Suprapubic skin (tissue), 4 donors: Measurements from ENCODE around the gene NHSL1. TPM values are rescaled to one million over a fixed set of nuclear protein-coding genes. Genes with fewer than 3 reads are reported as not detected.

Experiments used
- DNase-seq, 2 donors: peaks; one replicate each; pipeline ENCODE4 v3.0.0-alpha.2; 2019; ENCODE audit warnings: low spot score in 2 of 2
- H3K27ac ChIP-seq: fragments of 200-600 bp; sonication (generic); one replicate; pipeline ENCODE4 v1.5.1; 2019
- H3K27me3 ChIP-seq: fragments of 200-600 bp; sonication (generic); one replicate; pipeline ENCODE4 v1.5.1; 2019
- H3K36me3 ChIP-seq: fragments of 200-600 bp; sonication (generic); one replicate; pipeline ENCODE4 v1.5.1; 2019
- H3K4me1 ChIP-seq: fragments of 200-600 bp; sonication (generic); one replicate; pipeline ENCODE4 v1.5.1; 2019
- H3K4me3 ChIP-seq: fragments of 200-600 bp; sonication (generic); one replicate; pipeline ENCODE4 v1.5.1; 2019; ENCODE audit warnings: mild to moderate bottlenecking
- H3K9me3 ChIP-seq: fragments of 200-600 bp; sonication (generic); one replicate; pipeline ENCODE4 v1.5.1; 2019
- CTCF ChIP-seq, 2 donors: fragments of 200-600 bp in 1 of 2; fragments of 450-650 bp in 1 of 2; sonication (generic) in 1 of 2; IDR thresholded peaks; one replicate each; pipeline ENCODE4 v1.5.1; 2016 to 2019; ENCODE audit warnings: antibody characterized with exemption in 2 of 2, mild to moderate bottlenecking in 1 of 2, moderate library complexity in 1 of 2
- EP300 ChIP-seq: sonication (generic); formaldehyde crosslinking; IDR thresholded peaks from one replicate; pipeline ENCODE4 v1.6.1; 2017; ENCODE audit warnings: antibody characterized with exemption
- POLR2A ChIP-seq, 2 donors: fragments of 450-650 bp; IDR thresholded peaks; one replicate each; pipeline ENCODE4 v1.6.1; 2017; ENCODE audit warnings: antibody characterized with exemption in 2 of 2, mild to moderate bottlenecking in 2 of 2, moderate library complexity in 2 of 2
- POLR2AphosphoS5 ChIP-seq, 3 donors: sonication (generic); formaldehyde crosslinking; IDR thresholded peaks; one replicate each; pipeline ENCODE4 v1.6.1; 2017; ENCODE audit warnings: antibody characterized with exemption in 3 of 3
- WGBS: methylation state at CpG from one replicate; pipeline ENCODE4 v1.1.5; 2018; 5-methylcytosine and 5-hydroxymethylcytosine counted together
- total RNA-seq, 4 donors: library from RNA; depleted of rRNA; stranded (reverse); fragments of >200 nt; gene quantifications; one replicate each; pipeline ENCODE4 v1.1.0, GENCODE V29; 2016

Gene NHSL1
- total RNA-seq, 4 donors from 2014 or later, result 62.6 to 105 (median 79.8) TPM

- Histone ChIP-seq H3K4me3 (peak overlapping the region; percentile 91), H3K9me3 (no peaks in the 10 kb centered on the region), H3K36me3 (peaks cover 21% of the 10 kb centered on the region), H3K27ac (no peak overlapping the region), H3K27me3 (no peaks in the 10 kb centered on the region), H3K4me1 (peaks cover 19% of the 10 kb centered on the region)
- no peak for DNase-seq
- 85% methylated on average over 8 of the region's 8 CpGs for WGBS
- TF ChIP-seq CTCF (IDR thresholded peaks at IDR 0.05), result no peak
- no peak for TF ChIP-seq EP300
- TF ChIP-seq POLR2AphosphoS5 (IDR thresholded peaks at IDR 0.05), result no peak
- TF ChIP-seq POLR2A (IDR thresholded peaks at IDR 0.05), result no peak
These were observed 96.5 kb downstream of the NHSL1 start for GRCh38 chr6:138402838-138403187.

- H3K36me3 ChIP-seq, result peaks cover 15% of the 10 kb centered on the region
- 92% methylated on average over 11 of the region's 14 CpGs for WGBS
- TF ChIP-seq CTCF (IDR thresholded peaks at IDR 0.05) (no peak), EP300 (no peak), POLR2AphosphoS5 (IDR thresholded peaks at IDR 0.05) (no peak), POLR2A (IDR thresholded peaks at IDR 0.05) (no peak)
- no peaks in the 10 kb centered on the region for H3K9me3 ChIP-seq
- no peaks in the 10 kb centered on the region for H3K27me3 ChIP-seq
- H3K27ac ChIP-seq, result no peak overlapping the region
- peaks cover 19% of the 10 kb centered on the region for H3K4me1 ChIP-seq
- no peak overlapping the region for H3K4me3 ChIP-seq
- no peak for DNase-seq
These were observed 97.1 kb downstream of the NHSL1 start for GRCh38 chr6:138401960-138402837.

GRCh38 chr6:138400326-138400725 is 99.0 kb downstream of the NHSL1 start:
- H3K27ac ChIP-seq, result no peak overlapping the region
- peaks cover 11% of the 10 kb centered on the region for H3K4me1 ChIP-seq
- 94% methylated on average over 3 of the region's 3 CpGs for WGBS
- DNase-seq, result no peak
- no peaks in the 10 kb centered on the region for H3K27me3 ChIP-seq
- no peak overlapping the region for H3K4me3 ChIP-seq
- no peaks in the 10 kb centered on the region for H3K36me3 ChIP-seq
- H3K9me3 ChIP-seq, result no peaks in the 10 kb centered on the region
- TF ChIP-seq POLR2A (IDR thresholded peaks at IDR 0.05) (no peak), EP300 (no peak), POLR2AphosphoS5 (IDR thresholded peaks at IDR 0.05) (no peak), CTCF (IDR thresholded peaks at IDR 0.05) (no peak)

- WGBS, result 75% methylated on average over 8 of the region's 8 CpGs
- Histone ChIP-seq H3K4me3 (no peak overlapping the region), H3K4me1 (no peaks in the 10 kb centered on the region), H3K36me3 (no peaks in the 10 kb centered on the region), H3K27me3 (no peaks in the 10 kb centered on the region), H3K9me3 (no peaks in the 10 kb centered on the region), H3K27ac (no peak overlapping the region)
- DNase-seq, result no peak
- no peak for TF ChIP-seq CTCF (IDR thresholded peaks at IDR 0.05)
- TF ChIP-seq POLR2AphosphoS5 (IDR thresholded peaks at IDR 0.05), result no peak
- no peak for TF ChIP-seq EP300
- TF ChIP-seq POLR2A (IDR thresholded peaks at IDR 0.05), result no peak
These were observed 101.9 kb downstream of the NHSL1 start for GRCh38 chr6:138397128-138398122.

GRCh38 chr6:138396709-138397108 is 102.6 kb downstream of the NHSL1 start:
- H3K27ac ChIP-seq, result no peak overlapping the region
- TF ChIP-seq POLR2AphosphoS5 (IDR thresholded peaks at IDR 0.05) (no peak), EP300 (no peak), POLR2A (IDR thresholded peaks at IDR 0.05) (no peak), CTCF (IDR thresholded peaks at IDR 0.05) (no peak)
- 88% methylated on average over 5 of the region's 5 CpGs for WGBS
- no peaks in the 10 kb centered on the region for H3K4me1 ChIP-seq
- no peaks in the 10 kb centered on the region for H3K9me3 ChIP-seq
- H3K27me3 ChIP-seq, result no peaks in the 10 kb centered on the region
- DNase-seq, result no peak
- H3K4me3 ChIP-seq, result no peak overlapping the region
- H3K36me3 ChIP-seq, result no peaks in the 10 kb centered on the region
